DND-41 (cell line): Measurements from ENCODE around the gene JMJD1C.

Experiments used
- ATAC-seq: fragments of 200-7000 bp; cut with Tn5 transposase; 3 replicates; pipeline ENCODE4 v1.9.1; 2021; ENCODE audit warnings: low read depth; ENCODE audit not compliant: insufficient read depth
- DNase-seq: peaks from one replicate; pipeline ENCODE4 v3.0.0-alpha.2; 2020
- H2AFZ ChIP-seq: 2 replicates; pipeline ENCODE4 v1.6.0; 2012; ENCODE audit warnings: low read depth, low read length
- H3K27ac ChIP-seq: 2 replicates; pipeline ENCODE4 v1.5.1; 2012; ENCODE audit warnings: low read length, inconsistent platforms
- H3K27me3 ChIP-seq: fragments of 200-600 bp; sonication (generic); 2 replicates; pipeline ENCODE4 v1.6.0; 2012; ENCODE audit warnings: low read length, mild to moderate bottlenecking, inconsistent platforms; ENCODE audit not compliant: insufficient read depth, poor library complexity
- H3K36me3 ChIP-seq: 2 replicates; pipeline ENCODE4 v1.5.1; 2012; ENCODE audit warnings: low read length, inconsistent platforms; ENCODE audit not compliant: insufficient read depth
- H3K4me1 ChIP-seq: 2 replicates; pipeline ENCODE4 v1.5.1; 2012; ENCODE audit warnings: mild to moderate bottlenecking, low read length; ENCODE audit not compliant: insufficient read depth
- H3K4me2 ChIP-seq: 2 replicates; pipeline ENCODE4 v1.6.0; 2012; ENCODE audit warnings: mild to moderate bottlenecking, moderate library complexity, low read length, inconsistent platforms; ENCODE audit not compliant: insufficient read depth
- H3K4me3 ChIP-seq, 2 experiments: fragments of 200-600 bp in 1 of 2; shearing (Covaris generic) in 1 of 2; 2 replicates each; pipeline ENCODE4 v1.5.1; 2012 to 2016; ENCODE audit warnings: inconsistent platforms in 2 of 2, low read length in 2 of 2, mild to moderate bottlenecking in 2 of 2, low read depth in 1 of 2, moderate library complexity in 1 of 2
- H3K79me2 ChIP-seq: 2 replicates; pipeline ENCODE4 v1.6.0; 2012; ENCODE audit warnings: low read length, inconsistent platforms; ENCODE audit not compliant: insufficient read depth
- H3K9ac ChIP-seq: 2 replicates; pipeline ENCODE4 v1.6.0; 2012; ENCODE audit warnings: low read depth, mild to moderate bottlenecking, inconsistent platforms, low read length, moderate library complexity
- H3K9me3 ChIP-seq: 2 replicates; pipeline ENCODE4 v1.5.1; 2012; ENCODE audit warnings: low read length, moderate library complexity, mild to moderate bottlenecking, inconsistent platforms; ENCODE audit not compliant: insufficient read depth, severe bottlenecking
- H4K20me1 ChIP-seq: 2 replicates; pipeline ENCODE4 v1.6.0; 2012; ENCODE audit warnings: low read length; ENCODE audit not compliant: insufficient read depth
- CTCF ChIP-seq: IDR thresholded peaks from 2 replicates; pipeline ENCODE4 v1.5.1; 2012; ENCODE audit warnings: borderline replicate concordance, low read length, moderate library complexity, mild to moderate bottlenecking; ENCODE audit not compliant: poor library complexity, severe bottlenecking; ENCODE audit errors: extremely low read depth
- EZH2 ChIP-seq: IDR thresholded peaks from 3 replicates; pipeline ENCODE4 v1.6.1; 2012; ENCODE audit warnings: borderline replicate concordance, low read depth, mild to moderate bottlenecking, moderate library complexity, low read length, inconsistent platforms; ENCODE audit not compliant: severe bottlenecking

The JMJD1C gene

GRCh38 chr10:63260860-63261251 is 204.9 kb downstream of the JMJD1C start:
- no peak overlapping the region for H3K9ac ChIP-seq
- no peak overlapping the region for H3K4me2 ChIP-seq
- peaks cover 37% of the 10 kb centered on the region for H3K36me3 ChIP-seq
- no peaks in the 10 kb centered on the region for H3K27me3 ChIP-seq
- H3K79me2 ChIP-seq, result peaks cover 98% of the 10 kb centered on the region
- H3K27ac ChIP-seq, result no peak overlapping the region
- no peak for ATAC-seq
- no peak for TF ChIP-seq CTCF
- H3K4me1 ChIP-seq, result peaks cover 37% of the 10 kb centered on the region
- H3K4me3 ChIP-seq, result no peak overlapping the region
- DNase-seq, result no peak
- H2AFZ ChIP-seq, result no peak overlapping the region
- no peaks in the 10 kb centered on the region for H3K9me3 ChIP-seq
- H4K20me1 ChIP-seq, result peaks cover 12% of the 10 kb centered on the region; the same call in 1 of the 2 replicates

- Histone ChIP-seq H2AFZ (no peak overlapping the region), H3K4me3 (no peak overlapping the region), H3K4me1 (peaks cover 32% of the 10 kb centered on the region), H3K27ac (no peak overlapping the region), H3K36me3 (peaks cover 37% of the 10 kb centered on the region), H4K20me1 (peaks cover 14% of the 10 kb centered on the region; the same call in 1 of the 2 replicates), H3K79me2 (peaks cover 98% of the 10 kb centered on the region), H3K4me2 (no peak overlapping the region), H3K27me3 (no peaks in the 10 kb centered on the region), H3K9me3 (no peaks in the 10 kb centered on the region), H3K9ac (no peak overlapping the region)
- DNase-seq (no peak), ATAC-seq (no peak)
- TF ChIP-seq EZH2 (no peak), CTCF (no peak)
These were observed 205.5 kb downstream of the JMJD1C start for GRCh38 chr10:63260103-63260859.

DNA sequence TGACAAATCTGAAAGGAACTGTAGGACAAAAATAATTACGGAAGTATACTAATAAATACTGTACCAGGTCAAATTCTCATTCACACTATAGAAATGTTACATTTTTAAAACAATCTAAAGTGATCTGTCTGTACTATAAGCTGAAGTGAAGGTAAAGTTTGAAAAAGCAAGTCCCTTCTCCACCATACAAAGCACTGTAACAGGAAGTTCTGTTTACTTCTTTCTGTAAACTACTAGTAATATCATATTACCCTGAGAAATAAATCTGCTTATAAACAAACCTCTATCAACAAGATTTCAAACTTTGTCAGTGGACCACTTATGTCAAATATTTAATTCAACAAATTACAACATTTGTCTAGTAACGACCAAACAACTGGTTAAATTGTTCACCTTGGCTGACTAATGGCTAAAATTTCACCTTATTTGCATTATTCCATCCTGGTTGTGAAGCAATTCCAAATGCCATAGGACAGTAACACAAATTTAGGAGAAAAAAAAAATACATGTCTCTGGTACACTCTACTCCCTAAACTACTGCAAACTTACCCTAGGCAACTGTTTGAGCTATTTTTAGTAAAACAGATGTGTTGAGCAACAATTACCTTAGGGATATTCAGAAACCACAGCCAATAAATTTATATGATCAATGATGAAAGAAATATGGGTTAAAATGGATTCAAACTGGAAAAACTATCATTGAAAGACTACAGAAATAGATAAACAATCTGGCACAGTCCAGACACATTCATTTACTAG is 206.7 kb downstream of the JMJD1C start:
- no peaks in the 10 kb centered on the region for H3K27me3 ChIP-seq
- DNase-seq, result no peak
- peaks cover 42% of the 10 kb centered on the region for H3K36me3 ChIP-seq
- peaks cover 98% of the 10 kb centered on the region for H3K79me2 ChIP-seq
- H3K4me1 ChIP-seq, result peaks cover 22% of the 10 kb centered on the region
- H3K4me3 ChIP-seq, result no peak overlapping the region
- H2AFZ ChIP-seq, result no peak overlapping the region
- no peak overlapping the region for H3K9ac ChIP-seq
- no peak for TF ChIP-seq EZH2
- TF ChIP-seq CTCF, result no peak
- no peak overlapping the region; the same call in 1 of the 2 replicates for H3K27ac ChIP-seq
- H3K4me2 ChIP-seq, result no peak overlapping the region
- H4K20me1 ChIP-seq, result peaks cover 22% of the 10 kb centered on the region; the same call in 1 of the 2 replicates
- no peaks in the 10 kb centered on the region for H3K9me3 ChIP-seq
- ATAC-seq, result no peak
